OCI-LY3 (cell line): ENCODE results near the gene GDPGP1.
"Not testable (repeated sequence)": the region's sequence is repeated elsewhere in the genome, so short reads cannot be mapped to it uniquely, and the experiment has no call there.

ENCODE experiments used
- EZH2phosphoT487 ChIP-seq: fragments of 200-600 bp; shearing (Covaris generic); IDR thresholded peaks from 2 replicates; pipeline ENCODE4 v1.6.1; 2018; ENCODE audit warnings: antibody characterized with exemption, mixed run types, low read depth
- TF ChIP-seq, protein P1 (sequence below): fragments of 200-600, 300-600 bp; sonication (generic); IDR thresholded peaks from 2 replicates; pipeline ENCODE4 v1.5.1; 2014; ENCODE audit warnings: antibody characterized with exemption, low read length, low read depth

DNA sequence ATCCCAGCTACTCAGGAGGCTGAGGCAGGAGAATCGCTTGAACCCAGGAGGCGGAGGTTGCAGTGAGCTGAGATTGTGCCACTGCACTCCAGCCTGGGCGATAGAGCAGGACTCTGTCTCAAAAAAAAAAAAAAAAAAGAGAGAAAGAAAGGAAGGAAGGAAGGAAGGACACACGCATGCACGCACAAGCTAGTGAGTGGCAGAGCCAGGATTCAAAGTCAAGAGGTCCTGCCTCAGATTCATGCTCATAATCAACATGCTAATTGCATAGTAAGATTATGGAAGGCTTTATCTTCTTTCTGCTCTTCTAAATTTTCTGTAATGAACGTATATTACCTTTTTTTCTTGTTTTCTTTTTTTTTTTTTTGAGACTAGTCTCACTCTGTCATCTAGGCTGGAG is 26.7 kb downstream of the GDPGP1 start:
- TF ChIP-seq, protein P1, sequence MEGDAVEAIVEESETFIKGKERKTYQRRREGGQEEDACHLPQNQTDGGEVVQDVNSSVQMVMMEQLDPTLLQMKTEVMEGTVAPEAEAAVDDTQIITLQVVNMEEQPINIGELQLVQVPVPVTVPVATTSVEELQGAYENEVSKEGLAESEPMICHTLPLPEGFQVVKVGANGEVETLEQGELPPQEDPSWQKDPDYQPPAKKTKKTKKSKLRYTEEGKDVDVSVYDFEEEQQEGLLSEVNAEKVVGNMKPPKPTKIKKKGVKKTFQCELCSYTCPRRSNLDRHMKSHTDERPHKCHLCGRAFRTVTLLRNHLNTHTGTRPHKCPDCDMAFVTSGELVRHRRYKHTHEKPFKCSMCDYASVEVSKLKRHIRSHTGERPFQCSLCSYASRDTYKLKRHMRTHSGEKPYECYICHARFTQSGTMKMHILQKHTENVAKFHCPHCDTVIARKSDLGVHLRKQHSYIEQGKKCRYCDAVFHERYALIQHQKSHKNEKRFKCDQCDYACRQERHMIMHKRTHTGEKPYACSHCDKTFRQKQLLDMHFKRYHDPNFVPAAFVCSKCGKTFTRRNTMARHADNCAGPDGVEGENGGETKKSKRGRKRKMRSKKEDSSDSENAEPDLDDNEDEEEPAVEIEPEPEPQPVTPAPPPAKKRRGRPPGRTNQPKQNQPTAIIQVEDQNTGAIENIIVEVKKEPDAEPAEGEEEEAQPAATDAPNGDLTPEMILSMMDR: not testable (repeated sequence)
- not testable (repeated sequence) for TF ChIP-seq EZH2phosphoT487
